GM12878 (cell line): ENCODE results near the gene CAPZB.

Source experiments
- CHD2 ChIP-seq: IDR thresholded peaks from 2 replicates; pipeline ENCODE4 v1.6.1; 2011; ENCODE audit warnings: low read depth, low read length, improper control_type of control experiment, borderline replicate concordance
- EGR1 ChIP-seq, 2 experiments: IDR thresholded peaks; 1 replicate in 1 of 2; 2 replicates in 1 of 2; pipeline ENCODE4 v1.6.1; 2011 to 2012; ENCODE audit warnings: low read depth in 2 of 2, low read length in 2 of 2, borderline replicate concordance in 1 of 2, mild to moderate bottlenecking in 1 of 2, moderate library complexity in 1 of 2
- EZH2 ChIP-seq: IDR thresholded peaks from 2 replicates; pipeline ENCODE4 v1.6.1; 2012; ENCODE audit warnings: low read depth, mild to moderate bottlenecking, control low read depth, inconsistent platforms, low read length, borderline replicate concordance; ENCODE audit not compliant: control insufficient read depth
- NFIC ChIP-seq: IDR thresholded peaks from 2 replicates; pipeline ENCODE4 v1.6.1; 2012; ENCODE audit warnings: low read depth, mild to moderate bottlenecking, inconsistent platforms, low read length, moderate library complexity
- NR2C2 ChIP-seq: IDR thresholded peaks from 2 replicates; pipeline ENCODE4 v1.6.1; 2011; ENCODE audit warnings: borderline replicate concordance, low read depth; ENCODE audit not compliant: control insufficient read depth, insufficient read length
- SMC3 ChIP-seq: IDR thresholded peaks from 2 replicates; pipeline ENCODE4 v1.6.1; 2011; ENCODE audit warnings: low read length, improper control_type of control experiment, borderline replicate concordance
- TAF1 ChIP-seq: IDR thresholded peaks from 2 replicates; pipeline ENCODE4 v1.6.1; 2011; ENCODE audit warnings: mild to moderate bottlenecking, low read depth, low read length, borderline replicate concordance
- TF ChIP-seq, protein P1 (sequence below), 3 experiments: IDR thresholded peaks in 2 of 3; conservative IDR thresholded peaks in 1 of 3; 2 replicates each; pipeline ENCODE4 v1.5.1; 2011; ENCODE audit warnings: low read depth in 3 of 3, low read length in 3 of 3, mild to moderate bottlenecking in 3 of 3, control low read depth in 2 of 3, moderate library complexity in 2 of 3, inconsistent platforms in 1 of 3, mixed read lengths in 1 of 3; ENCODE audit not compliant: control insufficient read depth in 2 of 3, insufficient read depth in 1 of 3; ENCODE audit errors: extremely low read depth in 1 of 3

DNA sequence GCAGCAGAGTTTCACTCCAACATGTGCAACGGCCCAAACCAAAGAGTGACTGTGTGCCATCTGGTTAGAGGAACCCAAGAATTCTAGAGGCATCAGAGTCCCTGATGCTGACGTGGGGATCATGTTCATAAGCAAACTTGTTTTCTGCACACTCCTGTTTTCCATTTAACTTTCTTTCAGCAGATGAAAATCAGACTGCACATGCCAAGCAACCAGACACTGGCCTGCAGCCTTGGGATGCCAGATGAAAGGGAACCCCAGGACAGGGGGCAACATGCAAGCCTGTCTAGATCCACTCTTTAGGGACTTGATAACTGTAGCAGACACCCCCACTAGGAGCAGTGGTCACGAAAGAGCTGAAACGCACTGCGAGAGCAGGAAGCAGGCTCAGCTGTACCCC lies 116.4 kb downstream of the CAPZB start:
- no peak for TF ChIP-seq NFIC
- TF ChIP-seq, protein P1, sequence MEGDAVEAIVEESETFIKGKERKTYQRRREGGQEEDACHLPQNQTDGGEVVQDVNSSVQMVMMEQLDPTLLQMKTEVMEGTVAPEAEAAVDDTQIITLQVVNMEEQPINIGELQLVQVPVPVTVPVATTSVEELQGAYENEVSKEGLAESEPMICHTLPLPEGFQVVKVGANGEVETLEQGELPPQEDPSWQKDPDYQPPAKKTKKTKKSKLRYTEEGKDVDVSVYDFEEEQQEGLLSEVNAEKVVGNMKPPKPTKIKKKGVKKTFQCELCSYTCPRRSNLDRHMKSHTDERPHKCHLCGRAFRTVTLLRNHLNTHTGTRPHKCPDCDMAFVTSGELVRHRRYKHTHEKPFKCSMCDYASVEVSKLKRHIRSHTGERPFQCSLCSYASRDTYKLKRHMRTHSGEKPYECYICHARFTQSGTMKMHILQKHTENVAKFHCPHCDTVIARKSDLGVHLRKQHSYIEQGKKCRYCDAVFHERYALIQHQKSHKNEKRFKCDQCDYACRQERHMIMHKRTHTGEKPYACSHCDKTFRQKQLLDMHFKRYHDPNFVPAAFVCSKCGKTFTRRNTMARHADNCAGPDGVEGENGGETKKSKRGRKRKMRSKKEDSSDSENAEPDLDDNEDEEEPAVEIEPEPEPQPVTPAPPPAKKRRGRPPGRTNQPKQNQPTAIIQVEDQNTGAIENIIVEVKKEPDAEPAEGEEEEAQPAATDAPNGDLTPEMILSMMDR (IDR thresholded peaks at IDR 0.05 in 2 of 3, conservative IDR thresholded peaks at IDR 0.05 in 1 of 3; ENCODE audit: control insufficient read depth in 2 of 3, extremely low read depth in 1 of 3, insufficient read depth in 1 of 3, low read depth in 3 of 3, low read length in 3 of 3) = no peak
- no peak for TF ChIP-seq CHD2
- TF ChIP-seq TAF1 = no peak
- no peak for TF ChIP-seq EZH2
- TF ChIP-seq EGR1 (IDR thresholded peaks at IDR 0.05; ENCODE audit: borderline replicate concordance in 1 of 2, low read depth in 2 of 2, low read length in 2 of 2) = no peak
- TF ChIP-seq SMC3 = no peak
- TF ChIP-seq NR2C2 = no peak
